Muscle of arm (tissue), 12 donors: ENCODE measurements around the gene TMPRSS11D. TPM values are rescaled to one million over a fixed set of nuclear protein-coding genes. Genes with fewer than 3 reads are reported as not detected.
A peak's percentile ranks its signal among the peaks of the same experiment; 100 is the strongest.

Experiments
- DNase-seq: peaks from one replicate; pipeline ENCODE4 v3.0.0-alpha.2; 2013
- polyA plus RNA-seq, 12 donors: library from polyadenylated mRNA; unstranded; fragments of 120-200 nt; gene quantifications; one replicate each; pipeline ENCODE4 v1.2.1, GENCODE V29; 2013; ENCODE audit not compliant: insufficient read length in 12 of 12

The TMPRSS11D gene
- polyA plus RNA-seq, 12 donors, result 0.05 to 0.50 (median 0.29) TPM; not detected in 7

DNA sequence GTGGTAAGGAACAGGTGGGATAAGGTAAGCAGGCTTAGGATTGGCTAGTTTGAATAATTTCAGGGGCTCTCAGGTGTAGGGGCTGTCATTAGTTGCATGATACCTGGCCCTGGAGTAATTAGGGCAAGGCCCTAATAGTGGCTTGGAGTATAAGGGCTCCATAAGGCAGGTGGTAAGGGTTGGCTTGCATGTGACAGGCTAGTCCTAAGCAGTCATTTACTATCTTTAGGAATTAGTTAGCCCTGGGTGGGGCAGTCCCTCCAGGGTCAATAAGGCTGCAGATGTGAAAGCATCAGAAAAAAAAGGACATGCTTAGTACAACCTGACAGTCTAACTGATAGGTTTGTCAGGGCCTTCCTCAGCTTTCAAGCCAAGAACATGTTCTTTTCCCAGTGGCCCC, 7.8 kb upstream of the TMPRSS11D start:
- DNase-seq, result no peak

GRCh38 chr4:67886281-67886680, 2.5 kb upstream of the TMPRSS11D start:
- no peak for DNase-seq

DNA sequence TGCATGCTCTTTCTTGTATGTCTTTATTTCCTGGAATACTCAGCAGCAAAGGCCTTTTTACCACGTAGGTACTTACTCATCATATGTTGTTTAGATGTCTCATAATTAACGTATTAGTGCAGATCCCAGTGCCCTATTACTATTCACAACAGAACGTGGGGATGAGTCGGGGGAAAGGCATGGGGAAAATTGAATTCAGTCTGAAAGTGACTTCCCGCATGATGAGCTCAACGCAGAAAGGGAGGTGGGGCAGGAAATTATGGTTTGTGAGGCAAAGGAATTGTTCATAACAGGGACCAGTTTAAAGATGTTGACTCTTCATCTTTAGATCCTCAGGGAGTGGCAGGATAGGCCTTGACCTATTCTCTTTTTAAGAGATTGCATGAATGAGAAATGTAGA, 2.0 kb upstream of the TMPRSS11D start:
- DNase-seq, result no peak

DNA sequence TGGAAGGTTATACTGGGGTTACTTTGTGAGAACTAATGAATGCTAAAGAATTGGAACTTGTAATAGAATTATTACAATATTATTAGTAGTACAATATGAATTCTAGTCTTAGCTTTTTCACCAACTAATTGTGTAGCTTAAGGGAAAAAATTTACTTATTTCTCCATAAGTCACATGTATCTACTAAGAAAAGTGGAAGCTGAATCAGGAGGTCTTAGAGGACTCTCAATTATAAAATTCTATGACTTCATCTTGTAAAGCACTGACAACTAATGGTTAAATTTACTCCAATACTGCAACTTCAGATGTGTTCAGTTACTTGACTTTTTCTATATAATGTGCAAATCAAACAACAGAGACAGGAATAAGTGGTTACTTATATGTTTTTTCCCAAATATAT, 899 bp upstream of the TMPRSS11D start:
- no peak for DNase-seq

- DNase-seq, result no peak
Measured at GRCh38 chr4:67883458-67883857, 344 bp downstream of the TMPRSS11D start.

DNA sequence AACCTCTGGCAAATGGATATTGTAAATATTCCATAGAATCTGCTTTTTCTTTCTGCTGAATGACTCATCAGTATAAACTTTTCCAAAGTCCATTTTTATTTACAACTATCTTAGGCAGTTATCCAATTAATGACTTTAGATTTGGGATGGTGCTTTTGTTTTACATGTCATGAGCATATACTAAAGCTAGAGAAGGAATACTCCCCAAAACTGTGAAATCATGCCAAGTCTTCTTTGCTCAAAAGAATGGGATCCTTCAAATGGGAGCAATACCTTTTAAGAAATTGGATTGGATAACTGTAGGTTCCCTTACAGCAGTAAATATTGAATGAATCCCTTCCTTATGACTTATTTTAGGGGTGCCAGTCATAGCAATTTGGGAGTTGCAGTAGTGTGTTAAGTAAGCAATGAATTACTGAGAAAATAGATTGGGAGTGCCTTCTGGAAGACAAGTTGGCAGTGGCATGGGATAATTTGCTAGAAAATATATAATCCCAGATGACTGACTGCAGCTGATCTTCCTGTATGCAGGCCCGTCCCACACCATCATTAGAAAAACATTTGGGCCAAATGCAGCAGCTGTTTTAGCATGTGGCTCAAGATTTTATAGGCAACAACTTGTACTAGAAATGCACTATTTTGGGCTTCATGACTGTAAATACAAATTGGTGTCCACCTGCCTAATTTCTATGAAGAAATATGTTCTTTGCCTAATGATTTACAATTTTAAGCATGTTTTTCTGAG, 2.8 kb downstream of the TMPRSS11D start:
- DNase-seq, result peak; percentile 78

GRCh38 chr4:67879486-67879885, 4.3 kb downstream of the TMPRSS11D start:
- no peak for DNase-seq

DNA sequence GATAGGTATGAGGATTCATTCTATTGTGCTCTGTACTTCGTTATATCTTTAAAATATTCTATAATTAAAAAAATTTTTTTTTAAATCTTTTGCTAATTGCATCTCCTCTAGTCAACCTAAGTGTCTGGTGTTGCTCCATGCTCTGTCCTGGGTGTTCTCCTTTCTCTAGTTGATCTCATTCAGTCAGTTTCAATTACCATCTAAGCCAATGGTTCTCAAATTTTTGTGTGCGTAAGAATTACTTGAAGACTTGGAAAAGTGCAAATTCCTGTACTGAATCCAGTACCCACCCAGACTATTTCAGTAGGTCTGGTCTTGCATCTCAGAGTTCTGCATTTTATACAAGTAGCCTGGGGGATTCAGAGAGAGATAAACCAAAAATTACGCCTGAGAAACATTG, 6.7 kb downstream of the TMPRSS11D start:
- no peak for DNase-seq

- peak; percentile 47 for DNase-seq
Measured at GRCh38 chr4:67874986-67875385, 8.8 kb downstream of the TMPRSS11D start.

- DNase-seq, result no peak
Measured at GRCh38 chr4:67873116-67873515, 10.7 kb downstream of the TMPRSS11D start.

- DNase-seq, result peak; percentile 37
Measured at GRCh38 chr4:67871867-67872266, 11.9 kb downstream of the TMPRSS11D start.

DNA sequence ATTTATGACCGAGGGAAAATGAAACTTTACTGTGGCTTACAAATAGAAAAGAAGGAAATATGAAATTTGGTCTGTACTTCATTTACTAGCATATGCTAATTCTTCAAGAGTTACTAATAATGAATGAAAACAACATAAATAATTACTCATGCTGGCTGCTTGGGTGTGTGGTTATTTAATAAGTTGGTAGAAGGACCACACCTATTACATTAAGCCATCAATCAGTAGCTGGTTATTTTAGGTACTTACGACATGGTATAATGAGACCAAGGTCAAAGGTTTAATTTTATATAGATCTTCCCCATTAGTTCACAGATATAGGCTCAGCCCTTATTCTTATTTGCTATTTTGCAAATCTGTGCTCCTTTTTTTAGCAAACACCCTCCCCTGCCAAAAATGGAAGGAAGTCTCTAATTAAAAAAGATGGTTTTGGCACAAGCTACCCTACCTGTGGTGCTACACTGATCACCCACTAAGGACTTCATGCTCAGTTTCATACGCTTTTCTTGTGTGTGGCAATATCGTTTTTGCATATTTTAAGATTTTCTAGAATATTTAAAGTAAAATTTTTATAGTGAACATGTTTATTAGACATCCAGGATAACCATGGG, 14.1 kb downstream of the TMPRSS11D start:
- no peak for DNase-seq

DNA sequence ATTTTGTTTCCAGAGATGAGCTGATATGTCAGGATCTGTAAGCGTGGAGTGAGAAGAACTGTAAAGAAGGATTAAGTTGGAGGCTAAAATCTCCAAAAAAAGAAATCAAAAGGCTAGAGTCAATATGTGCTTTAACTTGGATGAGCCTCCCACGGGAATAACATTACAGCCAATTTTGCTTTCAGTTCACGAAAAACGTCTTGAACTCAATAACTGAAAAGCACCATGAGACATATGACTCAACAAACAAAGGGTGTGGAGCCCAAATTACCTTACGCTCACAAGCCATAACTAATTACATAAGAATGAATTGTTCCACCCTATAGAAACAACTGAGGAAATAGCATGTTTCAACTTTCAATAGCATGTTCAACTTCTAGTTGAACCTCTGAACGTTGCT, 22.3 kb downstream of the TMPRSS11D start:
- peak; percentile 51 for DNase-seq

- DNase-seq, result no peak
Measured at GRCh38 chr4:67853336-67853735, 30.5 kb downstream of the TMPRSS11D start.

DNA sequence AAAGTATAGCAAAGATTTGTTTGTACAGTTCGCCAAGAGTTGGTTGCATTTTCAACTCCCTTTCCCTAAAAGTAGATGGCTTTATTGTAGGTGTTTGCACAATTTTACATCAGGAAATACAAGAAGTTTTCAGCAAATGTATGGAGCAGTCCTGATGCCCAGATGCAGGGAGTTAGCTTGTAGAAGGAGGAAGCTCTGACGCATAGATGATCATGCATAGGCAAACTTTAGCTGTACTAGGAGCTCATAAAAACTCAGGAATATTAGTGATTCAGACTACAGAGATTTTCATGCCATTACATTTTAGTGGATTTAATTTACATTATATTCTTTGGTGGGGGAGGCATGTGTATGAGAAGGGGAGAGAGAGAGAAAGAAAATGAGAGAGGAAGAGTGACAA, 62.9 kb downstream of the TMPRSS11D start:
- no peak for DNase-seq

- DNase-seq, result no peak
Measured at GRCh38 chr4:67810011-67810410, 73.8 kb downstream of the TMPRSS11D start.

DNA sequence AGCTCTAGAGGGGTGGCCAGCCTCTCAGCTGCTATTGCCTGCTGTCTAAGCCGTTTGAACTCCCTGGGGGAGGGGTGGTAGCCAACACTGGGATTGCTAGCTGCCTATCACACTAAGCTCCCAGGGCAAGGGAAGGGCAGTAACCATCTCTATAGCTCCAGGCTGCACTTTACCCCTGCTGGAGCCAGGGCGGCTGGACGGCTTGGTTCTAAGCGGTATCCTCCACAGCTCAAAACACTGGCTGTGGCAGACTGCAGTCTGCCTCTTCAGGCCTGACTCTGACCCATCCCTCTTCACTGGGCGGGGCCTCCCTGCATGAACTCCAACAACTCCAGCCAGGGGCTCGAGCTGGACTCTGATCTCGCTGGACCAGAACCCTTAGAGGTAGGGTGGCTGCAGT, 74.3 kb downstream of the TMPRSS11D start:
- DNase-seq, result no peak

- no peak for DNase-seq
Measured at GRCh38 chr4:67796810-67797209, 87.0 kb downstream of the TMPRSS11D start.

DNA sequence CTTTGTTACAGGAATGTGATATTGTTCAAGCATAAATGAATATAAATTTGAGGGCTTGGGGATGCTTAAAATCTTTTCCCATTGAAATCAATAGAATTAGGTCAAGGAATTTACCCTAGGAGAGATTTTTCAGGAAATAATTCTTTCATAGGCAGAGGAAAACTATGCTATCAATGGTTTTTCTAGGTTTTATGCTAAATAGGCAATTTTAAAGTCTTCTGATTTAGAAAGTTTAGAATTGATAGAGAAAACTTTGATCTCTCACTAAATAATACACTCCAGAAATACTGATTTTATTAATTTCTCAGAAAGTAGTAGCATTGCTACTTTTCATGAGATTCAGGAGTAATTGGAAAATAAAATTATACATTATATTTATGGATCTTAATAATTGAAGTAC, 93.1 kb downstream of the TMPRSS11D start:
- no peak for DNase-seq

DNA sequence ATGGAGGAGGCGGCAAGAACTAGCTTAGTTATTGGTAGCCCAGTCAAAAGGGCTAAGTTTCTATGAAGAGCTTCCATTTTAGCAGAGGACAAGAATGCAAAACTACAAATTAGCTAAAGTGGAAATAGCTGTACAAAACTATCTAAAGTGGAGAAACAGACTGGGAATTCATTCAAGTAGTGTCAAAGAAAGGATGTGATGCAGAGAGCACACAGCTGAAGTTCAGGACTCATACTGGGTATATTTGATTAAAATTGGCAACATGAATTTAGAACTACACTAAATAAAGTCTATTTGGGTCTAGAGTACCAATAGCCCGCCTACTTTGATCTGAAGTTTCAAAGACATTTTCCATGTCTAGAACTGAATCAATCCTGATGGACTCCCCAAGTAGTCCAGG, 96.5 kb downstream of the TMPRSS11D start:
- DNase-seq, result no peak

DNA sequence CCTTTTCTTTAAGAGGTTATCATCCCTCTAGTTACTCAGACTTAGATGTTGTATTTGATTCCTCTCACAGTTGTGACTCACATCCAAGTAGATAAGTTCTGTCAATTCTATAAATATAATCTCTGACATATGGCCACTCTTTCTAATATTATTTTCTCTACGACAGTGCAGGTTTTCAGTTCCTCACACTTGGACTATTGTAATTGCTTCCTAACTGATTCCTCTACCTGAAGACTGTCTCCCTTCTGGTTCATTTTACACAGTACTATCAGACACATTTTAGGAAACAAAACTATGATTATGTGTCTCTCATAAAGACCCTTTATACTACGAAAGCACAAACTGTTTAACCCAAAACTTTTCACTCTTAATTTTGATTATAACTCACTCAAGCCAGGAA, 98.3 kb downstream of the TMPRSS11D start:
- no peak for DNase-seq

DNA sequence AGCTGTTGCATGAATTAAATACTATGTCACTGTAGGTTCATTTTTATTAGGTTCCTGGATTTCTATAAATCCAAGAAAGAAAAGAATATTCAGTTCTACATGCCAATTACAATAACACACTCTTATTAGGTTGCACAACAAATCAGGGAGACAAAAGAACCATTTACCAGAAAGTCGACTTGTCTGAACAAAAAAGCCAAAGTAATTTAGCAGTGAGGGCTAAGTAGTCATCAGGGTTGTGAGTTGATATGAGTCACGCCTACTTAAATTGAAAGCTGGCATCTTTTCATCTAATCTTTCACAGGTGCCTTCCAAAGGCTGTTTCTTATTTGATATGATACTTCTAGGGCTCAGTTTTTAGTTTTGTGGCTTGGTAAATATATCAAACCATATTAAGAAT, 104.2 kb downstream of the TMPRSS11D start:
- DNase-seq, result no peak

DNA sequence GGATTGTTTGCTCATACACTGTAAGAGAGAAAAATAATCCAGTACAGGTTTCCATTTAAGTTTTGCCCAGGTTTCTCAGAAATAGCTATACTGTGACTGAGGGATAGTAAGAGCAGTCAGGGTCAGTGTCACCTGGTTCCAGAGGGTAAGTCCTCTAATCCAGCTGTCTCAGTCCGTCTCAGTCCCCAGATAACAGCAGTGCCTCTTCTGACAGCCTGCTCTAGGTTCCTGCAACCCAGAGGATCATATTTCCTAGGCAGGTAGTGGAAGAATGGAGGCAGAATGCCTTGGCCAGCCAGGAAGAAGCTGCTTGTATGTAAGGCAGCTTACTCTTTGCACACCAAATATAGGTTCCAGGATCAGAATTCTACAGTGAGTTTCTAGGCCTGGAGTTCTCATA, 107.1 kb downstream of the TMPRSS11D start:
- DNase-seq, result no peak
